Measurements from ENCODE around the gene NHS. TPM values are rescaled to one million over a fixed set of nuclear protein-coding genes. Genes with fewer than 3 reads are reported as not detected.

The NHS gene
- total RNA-seq, 6 experiments from 2014 or later = 0.06 to 0.27 (median 0.12) TPM

DNA sequence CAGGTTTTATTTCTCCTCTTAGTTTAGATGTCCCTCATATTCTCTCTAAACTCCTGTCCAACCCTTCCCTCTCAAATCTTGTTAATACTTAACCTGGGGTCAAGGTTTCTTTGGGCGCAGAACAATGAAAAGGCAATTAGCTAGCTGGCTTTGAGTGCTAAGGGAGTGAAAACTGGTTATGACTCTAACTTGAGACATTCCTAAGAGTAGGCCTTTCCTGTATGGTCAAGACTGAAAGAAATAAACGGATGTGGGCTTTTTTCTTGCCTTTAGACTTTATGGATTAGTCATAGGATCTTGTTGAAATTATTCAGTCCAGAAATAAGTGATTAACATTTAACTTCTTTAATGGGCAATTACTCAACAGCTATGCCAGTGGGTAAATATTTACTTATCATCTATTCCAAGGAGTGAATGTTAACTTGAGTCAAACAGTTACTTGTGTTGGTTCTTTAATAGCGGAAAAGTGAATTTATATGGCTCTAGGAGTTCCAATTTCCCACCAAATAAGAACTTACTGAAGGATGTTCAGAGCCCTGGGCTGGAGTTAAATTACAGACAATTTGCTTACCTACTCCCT, 220.5 kb downstream of the NHS start:
- no peak for TF ChIP-seq POLR2A (IDR thresholded peaks at IDR 0.05)
- TF ChIP-seq, protein P1, sequence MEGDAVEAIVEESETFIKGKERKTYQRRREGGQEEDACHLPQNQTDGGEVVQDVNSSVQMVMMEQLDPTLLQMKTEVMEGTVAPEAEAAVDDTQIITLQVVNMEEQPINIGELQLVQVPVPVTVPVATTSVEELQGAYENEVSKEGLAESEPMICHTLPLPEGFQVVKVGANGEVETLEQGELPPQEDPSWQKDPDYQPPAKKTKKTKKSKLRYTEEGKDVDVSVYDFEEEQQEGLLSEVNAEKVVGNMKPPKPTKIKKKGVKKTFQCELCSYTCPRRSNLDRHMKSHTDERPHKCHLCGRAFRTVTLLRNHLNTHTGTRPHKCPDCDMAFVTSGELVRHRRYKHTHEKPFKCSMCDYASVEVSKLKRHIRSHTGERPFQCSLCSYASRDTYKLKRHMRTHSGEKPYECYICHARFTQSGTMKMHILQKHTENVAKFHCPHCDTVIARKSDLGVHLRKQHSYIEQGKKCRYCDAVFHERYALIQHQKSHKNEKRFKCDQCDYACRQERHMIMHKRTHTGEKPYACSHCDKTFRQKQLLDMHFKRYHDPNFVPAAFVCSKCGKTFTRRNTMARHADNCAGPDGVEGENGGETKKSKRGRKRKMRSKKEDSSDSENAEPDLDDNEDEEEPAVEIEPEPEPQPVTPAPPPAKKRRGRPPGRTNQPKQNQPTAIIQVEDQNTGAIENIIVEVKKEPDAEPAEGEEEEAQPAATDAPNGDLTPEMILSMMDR (IDR thresholded peaks at IDR 0.05) = no peak
- H3K27me3 ChIP-seq = no peaks in the 10 kb centered on the region
- H3K4me3 ChIP-seq = no peak overlapping the region
- H3K4me1 ChIP-seq = peaks cover 0 to 10% (median 2%) of the 10 kb centered on the region in 4 donors
- DNase-seq (no peak), ATAC-seq (no peak)
- 35% methylated on average over 3 of the region's 3 CpGs for WGBS (ENCODE audit: insufficient coverage, low coverage, low lambda C conversion rate, missing lambda C conversion rate)
- intact Hi-C loops (cut with DNase I) = no loop called here
- H3K27ac ChIP-seq = no peak overlapping the region
- no peaks in the 10 kb centered on the region for H3K9me3 ChIP-seq
- no peaks in the 10 kb centered on the region for H3K36me3 ChIP-seq

DNA sequence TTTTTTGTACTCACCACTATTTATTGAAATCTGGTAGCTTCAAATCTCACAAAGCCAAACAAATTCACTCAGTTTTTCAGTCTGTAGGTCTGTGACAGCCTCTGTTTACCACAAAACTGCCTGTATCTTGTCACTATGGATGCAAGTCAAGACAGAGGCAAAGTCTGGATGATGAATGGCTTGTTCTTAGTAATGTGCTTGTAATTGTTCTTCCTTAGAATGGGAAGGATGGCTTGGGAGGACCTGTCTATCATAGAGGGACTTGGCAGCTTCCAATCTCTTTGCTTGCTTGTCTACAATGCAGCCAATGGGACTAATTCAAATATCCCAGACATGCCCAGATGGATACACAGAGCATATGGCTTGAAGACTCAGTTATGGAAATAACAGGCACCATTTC, 221.1 kb downstream of the NHS start:
- ATAC-seq = no peak

DNA sequence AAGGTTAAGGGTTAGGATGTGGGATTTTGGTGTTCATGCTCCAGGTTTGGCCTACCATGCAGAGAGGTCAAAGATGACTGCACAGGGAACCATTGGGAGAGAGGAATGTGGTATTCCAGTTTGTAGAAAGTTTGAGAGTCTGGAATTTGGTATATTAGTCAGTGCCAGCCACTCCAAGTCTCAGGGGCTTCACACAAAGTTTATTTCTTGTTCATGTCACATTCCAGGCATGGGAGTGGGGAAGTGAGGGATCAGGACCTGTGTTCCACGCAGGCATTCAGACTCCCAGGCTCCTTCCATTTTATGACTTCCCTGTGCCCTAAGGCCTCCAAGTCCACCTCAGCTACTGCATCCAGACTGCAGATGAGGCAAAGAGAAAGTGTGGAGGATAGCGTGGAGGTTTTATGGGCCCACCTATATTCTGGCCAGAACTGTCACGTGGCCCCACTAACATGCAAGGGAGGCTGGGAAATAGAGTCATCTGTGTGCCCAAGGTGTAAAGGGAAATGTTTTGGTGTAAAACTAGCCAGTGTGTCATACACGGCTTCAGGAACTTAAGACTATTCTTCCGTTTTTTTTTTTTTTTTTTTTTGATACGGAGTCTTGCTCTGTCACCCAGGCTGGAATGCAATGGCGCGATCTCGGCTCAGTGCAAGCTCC, 221.7 kb downstream of the NHS start:
- TF ChIP-seq, protein P1 (IDR thresholded peaks at IDR 0.05) = no peak
- TF ChIP-seq POLR2A (IDR thresholded peaks at IDR 0.05) = no peak
- 72% methylated on average over 9 of the region's 9 CpGs for WGBS (ENCODE audit: insufficient coverage, low coverage, low lambda C conversion rate, missing lambda C conversion rate)
- DNase-seq (no peak), ATAC-seq (no peak)
- H3K4me3 ChIP-seq = no peak overlapping the region
- intact Hi-C loops (cut with DNase I) = no loop called here
- H3K27ac ChIP-seq = no peak overlapping the region
- H3K36me3 ChIP-seq = no peaks in the 10 kb centered on the region
- peaks cover 0 to 10% (median 2%) of the 10 kb centered on the region in 4 donors for H3K4me1 ChIP-seq
- no peaks in the 10 kb centered on the region for H3K9me3 ChIP-seq
- no peaks in the 10 kb centered on the region for H3K27me3 ChIP-seq

More for the DNA sequence above, 221.1 kb downstream of the NHS start:
- no peaks in the 10 kb centered on the region for H3K9me3 ChIP-seq
- no peak overlapping the region for H3K27ac ChIP-seq
- no peaks in the 10 kb centered on the region for H3K27me3 ChIP-seq
- no peaks in the 10 kb centered on the region for H3K36me3 ChIP-seq
- no peak overlapping the region for H3K4me3 ChIP-seq
- H3K4me1 ChIP-seq = peaks cover 0 to 10% (median 2%) of the 10 kb centered on the region in 4 donors
- DNase-seq = no peak
- intact Hi-C loops (cut with DNase I) = no loop called here
- no peak for TF ChIP-seq POLR2A (IDR thresholded peaks at IDR 0.05)
- TF ChIP-seq, protein P1 (IDR thresholded peaks at IDR 0.05) = no peak

DNA sequence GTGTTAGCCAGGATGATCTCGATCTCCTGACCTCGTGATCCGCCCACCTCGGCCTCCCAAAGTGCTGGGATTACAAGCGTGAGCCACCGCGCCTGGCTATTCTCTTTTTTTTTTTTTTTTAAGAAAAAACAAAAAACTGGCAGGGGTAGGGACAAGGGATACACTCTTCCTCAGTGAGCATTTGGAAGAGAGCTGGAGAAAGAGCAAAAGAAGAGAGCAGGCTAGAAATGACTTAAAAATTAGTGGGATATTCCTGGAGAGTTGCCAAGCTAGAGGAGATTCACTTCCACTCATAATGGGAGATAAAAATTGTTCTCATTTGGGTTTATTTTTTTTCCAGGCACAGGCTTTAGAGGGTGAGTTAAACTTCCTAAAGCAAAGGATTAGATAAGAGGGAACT, 222.3 kb downstream of the NHS start:
- DNase-seq = no peak
- 79% methylated on average over 7 of the region's 7 CpGs for WGBS (ENCODE audit: insufficient coverage, low coverage, low lambda C conversion rate, missing lambda C conversion rate)
- ATAC-seq = no peak
- H3K4me1 ChIP-seq = peaks cover 0 to 10% (median 2%) of the 10 kb centered on the region in 4 donors
- TF ChIP-seq, protein P1 (IDR thresholded peaks at IDR 0.05) = no peak
- TF ChIP-seq POLR2A (IDR thresholded peaks at IDR 0.05) = no peak
- intact Hi-C loops (cut with DNase I) = no loop called here
- no peaks in the 10 kb centered on the region for H3K9me3 ChIP-seq
- no peak overlapping the region for H3K4me3 ChIP-seq
- no peaks in the 10 kb centered on the region for H3K36me3 ChIP-seq
- H3K27ac ChIP-seq = no peak overlapping the region
- H3K27me3 ChIP-seq = no peaks in the 10 kb centered on the region
